Measurements from ENCODE around the gene RYR2. TPM values are rescaled to one million over a fixed set of nuclear protein-coding genes. Genes with fewer than 3 reads are reported as not detected.

Gene RYR2
- total RNA-seq, 1 experiment from 2014 or later, result 0.90 TPM

DNA sequence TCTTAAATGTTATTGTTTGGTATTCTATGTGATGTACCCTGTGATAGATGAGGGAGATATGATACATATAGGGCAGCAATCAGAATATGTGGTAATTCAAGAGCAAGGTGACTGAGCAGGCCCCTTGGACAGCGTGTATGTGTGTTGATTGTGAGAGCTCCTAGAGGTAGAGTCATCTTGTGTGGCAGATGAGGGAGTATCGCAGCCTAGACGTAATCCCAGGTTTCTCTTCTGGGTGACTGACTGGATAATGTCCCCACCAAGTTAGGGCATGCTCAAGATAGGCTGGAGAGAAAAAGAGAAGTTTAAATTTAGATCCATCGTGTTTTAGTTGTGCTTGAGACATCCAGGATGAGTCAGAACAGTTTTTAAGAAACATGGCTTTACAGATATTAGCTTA, 663.5 kb downstream of the RYR2 start:
- H3K4me1 Mint-ChIP-seq (ENCODE audit: low read depth, unreplicated experiment), result no peaks in the 10 kb centered on the region
- no peak for DNase-seq
- CTCF ChIA-PET, result no interaction called here
- no peak overlapping the region for H3K4me3 Mint-ChIP-seq (ENCODE audit: low read depth, unreplicated experiment)
- H3K27ac Mint-ChIP-seq (ENCODE audit: unreplicated experiment), result no peak overlapping the region
- no TSS peak for BruUV-seq (replicated peaks)
- H3K27me3 Mint-ChIP-seq (ENCODE audit: unreplicated experiment), result no peaks in the 10 kb centered on the region
- TF ChIP-seq, protein P1, sequence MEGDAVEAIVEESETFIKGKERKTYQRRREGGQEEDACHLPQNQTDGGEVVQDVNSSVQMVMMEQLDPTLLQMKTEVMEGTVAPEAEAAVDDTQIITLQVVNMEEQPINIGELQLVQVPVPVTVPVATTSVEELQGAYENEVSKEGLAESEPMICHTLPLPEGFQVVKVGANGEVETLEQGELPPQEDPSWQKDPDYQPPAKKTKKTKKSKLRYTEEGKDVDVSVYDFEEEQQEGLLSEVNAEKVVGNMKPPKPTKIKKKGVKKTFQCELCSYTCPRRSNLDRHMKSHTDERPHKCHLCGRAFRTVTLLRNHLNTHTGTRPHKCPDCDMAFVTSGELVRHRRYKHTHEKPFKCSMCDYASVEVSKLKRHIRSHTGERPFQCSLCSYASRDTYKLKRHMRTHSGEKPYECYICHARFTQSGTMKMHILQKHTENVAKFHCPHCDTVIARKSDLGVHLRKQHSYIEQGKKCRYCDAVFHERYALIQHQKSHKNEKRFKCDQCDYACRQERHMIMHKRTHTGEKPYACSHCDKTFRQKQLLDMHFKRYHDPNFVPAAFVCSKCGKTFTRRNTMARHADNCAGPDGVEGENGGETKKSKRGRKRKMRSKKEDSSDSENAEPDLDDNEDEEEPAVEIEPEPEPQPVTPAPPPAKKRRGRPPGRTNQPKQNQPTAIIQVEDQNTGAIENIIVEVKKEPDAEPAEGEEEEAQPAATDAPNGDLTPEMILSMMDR (IDR thresholded peaks at IDR 0.05; ENCODE audit: unreplicated experiment), result no peak
- H3K36me3 Mint-ChIP-seq (ENCODE audit: insufficient read depth, unreplicated experiment), result no peaks in the 10 kb centered on the region
- intact Hi-C loops (cut with micrococcal nuclease; ENCODE audit: unreplicated experiment), result no loop called here
- H3K9me3 Mint-ChIP-seq (ENCODE audit: low read depth, unreplicated experiment), result no peaks in the 10 kb centered on the region

DNA sequence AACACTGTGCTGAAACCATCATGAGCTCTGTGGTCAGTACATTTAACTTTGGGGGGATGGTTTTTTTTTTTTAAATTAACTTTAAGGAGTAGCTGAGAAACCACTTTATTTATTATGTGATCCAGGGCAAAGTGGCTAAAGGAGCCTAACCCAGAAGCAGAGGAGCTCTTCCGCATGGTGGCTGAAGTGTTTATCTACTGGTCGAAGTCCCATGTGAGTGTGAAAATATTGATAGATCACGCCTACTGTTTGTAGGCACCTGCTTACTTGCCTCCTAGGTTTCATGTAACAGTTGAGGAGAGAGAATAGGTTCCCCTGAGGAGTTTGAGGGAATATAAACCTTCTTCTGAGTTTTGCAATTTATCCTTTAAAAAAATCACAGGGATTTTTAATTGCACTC, 667.4 kb downstream of the RYR2 start:
- intact Hi-C loops (cut with micrococcal nuclease; ENCODE audit: unreplicated experiment), result no loop called here
- BruUV-seq (replicated peaks), result no TSS peak
- CTCF ChIA-PET, result no interaction called here
- DNase-seq, result no peak
- TF ChIP-seq, protein P1 (IDR thresholded peaks at IDR 0.05; ENCODE audit: unreplicated experiment), result no peak
- Mint-ChIP-seq H3K27me3 (ENCODE audit: unreplicated experiment) (no peaks in the 10 kb centered on the region), H3K4me1 (ENCODE audit: low read depth, unreplicated experiment) (no peaks in the 10 kb centered on the region), H3K27ac (ENCODE audit: unreplicated experiment) (no peak overlapping the region), H3K36me3 (ENCODE audit: insufficient read depth, unreplicated experiment) (no peaks in the 10 kb centered on the region), H3K4me3 (ENCODE audit: low read depth, unreplicated experiment) (no peak overlapping the region), H3K9me3 (ENCODE audit: low read depth, unreplicated experiment) (no peaks in the 10 kb centered on the region)

DNA sequence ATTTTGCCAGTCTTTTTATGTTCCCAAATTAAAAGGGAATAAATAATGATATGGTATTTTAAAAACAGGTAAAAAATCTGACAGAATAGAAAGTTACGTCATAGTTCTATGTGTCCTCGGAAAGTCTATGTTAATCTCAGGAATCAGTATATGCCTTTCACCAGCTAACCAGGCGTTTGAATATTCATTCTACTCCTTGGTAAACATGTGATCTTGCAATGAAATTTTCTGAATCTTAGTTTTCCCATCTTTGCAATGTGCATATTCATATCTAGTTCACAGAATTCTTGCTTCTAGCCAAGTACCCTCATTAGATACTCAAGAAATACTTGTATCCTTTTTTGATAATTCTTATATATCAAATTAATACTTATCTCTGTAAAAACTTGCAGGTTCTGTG, 669.3 kb downstream of the RYR2 start:
- DNase-seq, result no peak
- Mint-ChIP-seq H3K9me3 (ENCODE audit: low read depth, unreplicated experiment) (no peaks in the 10 kb centered on the region), H3K4me1 (ENCODE audit: low read depth, unreplicated experiment) (no peaks in the 10 kb centered on the region), H3K27me3 (ENCODE audit: unreplicated experiment) (no peaks in the 10 kb centered on the region), H3K27ac (ENCODE audit: unreplicated experiment) (no peak overlapping the region), H3K36me3 (ENCODE audit: insufficient read depth, unreplicated experiment) (no peaks in the 10 kb centered on the region), H3K4me3 (ENCODE audit: low read depth, unreplicated experiment) (no peak overlapping the region)
- CTCF ChIA-PET, result no interaction called here
- intact Hi-C loops (cut with micrococcal nuclease; ENCODE audit: unreplicated experiment), result no loop called here
- BruUV-seq (replicated peaks), result no TSS peak
- TF ChIP-seq, protein P1 (IDR thresholded peaks at IDR 0.05; ENCODE audit: unreplicated experiment), result no peak

DNA sequence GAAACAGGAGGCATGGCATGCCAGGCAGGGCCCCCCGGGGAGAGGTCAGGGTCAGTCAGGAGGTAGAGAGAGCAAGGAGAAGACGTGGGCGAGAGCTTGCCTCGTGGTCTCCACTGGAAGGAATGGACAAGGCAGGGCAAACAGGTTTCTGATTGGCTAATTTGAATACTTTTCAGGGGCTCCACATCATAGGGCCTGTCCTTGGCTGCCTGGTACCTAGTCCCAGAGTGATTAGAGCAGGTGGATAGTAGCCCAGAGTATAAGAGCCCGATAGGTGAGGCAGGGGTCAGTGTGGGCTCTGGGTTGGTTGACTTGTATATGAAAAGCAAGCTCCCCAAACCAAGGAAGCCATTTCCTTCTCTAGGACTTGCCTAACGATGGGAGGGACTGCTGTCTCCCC, 670.1 kb downstream of the RYR2 start:
- Mint-ChIP-seq H3K9me3 (ENCODE audit: low read depth, unreplicated experiment) (no peaks in the 10 kb centered on the region), H3K27ac (ENCODE audit: unreplicated experiment) (no peak overlapping the region), H3K27me3 (ENCODE audit: unreplicated experiment) (no peaks in the 10 kb centered on the region), H3K4me1 (ENCODE audit: low read depth, unreplicated experiment) (peaks cover 7% of the 10 kb centered on the region), H3K4me3 (ENCODE audit: low read depth, unreplicated experiment) (no peak overlapping the region), H3K36me3 (ENCODE audit: insufficient read depth, unreplicated experiment) (no peaks in the 10 kb centered on the region)
- intact Hi-C loops (cut with micrococcal nuclease; ENCODE audit: unreplicated experiment), result no loop called here
- CTCF ChIA-PET, result no interaction called here
- TF ChIP-seq, protein P1 (IDR thresholded peaks at IDR 0.05; ENCODE audit: unreplicated experiment), result no peak
- BruUV-seq (replicated peaks), result no TSS peak
- no peak for DNase-seq

Measured in Calu3 (cell line).